ENCODE data around the gene TATDN2.
"Not testable (repeated sequence)": the region's sequence is repeated elsewhere in the genome, so short reads cannot be mapped to it uniquely, and the experiment has no call there.

The TATDN2 gene

DNA sequence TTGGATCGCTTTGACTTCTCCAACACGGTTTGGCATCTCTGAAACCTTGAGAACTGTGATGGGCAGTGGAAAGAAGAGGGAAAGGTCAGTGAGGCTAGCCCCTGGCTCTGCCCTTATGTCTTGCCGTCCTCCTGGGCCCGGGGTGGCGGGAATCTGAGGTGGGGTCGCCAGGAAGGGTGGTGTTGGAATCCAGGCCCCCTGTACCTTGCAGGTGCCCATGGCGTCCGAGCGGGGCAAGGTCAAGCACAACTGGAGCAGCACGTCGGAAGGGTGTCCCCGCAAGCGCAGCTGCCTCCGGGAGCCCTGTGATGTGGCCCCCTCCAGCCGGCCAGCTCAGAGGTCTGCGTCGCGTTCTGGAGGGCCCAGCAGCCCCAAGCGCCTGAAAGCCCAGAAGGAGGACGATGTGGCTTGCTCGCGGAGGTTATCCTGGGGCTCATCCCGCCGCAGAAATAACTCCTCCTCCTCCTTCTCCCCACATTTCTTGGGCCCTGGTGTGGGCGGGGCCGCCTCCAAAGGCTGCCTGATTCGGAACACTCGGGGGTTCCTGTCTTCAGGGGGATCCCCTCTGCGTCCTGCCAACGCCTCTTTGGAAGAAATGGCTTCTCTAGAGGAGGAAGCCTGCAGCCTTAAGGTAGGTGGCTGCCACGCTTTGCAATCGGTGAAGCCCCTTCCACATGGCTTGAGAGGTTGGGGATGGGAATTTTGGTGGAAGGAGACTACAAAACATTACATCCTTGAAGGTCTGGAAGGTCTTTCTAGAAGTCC lies 907 bp downstream of the TATDN2 start:
- no peak for TF ChIP-seq ZNF274 (IDR thresholded peaks at IDR 0.05; ENCODE audit: low read depth, low read length)
- peak overlapping the region; percentile 76 for H3K4me3 ChIP-seq (ENCODE audit: low read length)

GRCh38 chr3:10249833-10250232 lies 1.6 kb downstream of the TATDN2 start:
- H3K4me3 ChIP-seq (ENCODE audit: low read length), result peak overlapping the region; percentile 76
- no peak for TF ChIP-seq ZNF274 (IDR thresholded peaks at IDR 0.05; ENCODE audit: low read depth, low read length)

- TF ChIP-seq ZNF274 (IDR thresholded peaks at IDR 0.05; ENCODE audit: low read depth, low read length), result no peak
- no peak overlapping the region for H3K4me3 ChIP-seq (ENCODE audit: low read length)
Observed at GRCh38 chr3:10251006-10251405, 2.7 kb downstream of the TATDN2 start.

- no peak overlapping the region for H3K4me3 ChIP-seq (ENCODE audit: low read length)
- no peak for TF ChIP-seq ZNF274 (IDR thresholded peaks at IDR 0.05; ENCODE audit: low read depth, low read length)
Observed at GRCh38 chr3:10253731-10254130, 5.5 kb downstream of the TATDN2 start.

- H3K4me3 ChIP-seq (ENCODE audit: low read length), result no peak overlapping the region
- TF ChIP-seq ZNF274 (IDR thresholded peaks at IDR 0.05; ENCODE audit: low read depth, low read length), result no peak
Observed at GRCh38 chr3:10255835-10256234, 7.6 kb downstream of the TATDN2 start.

GRCh38 chr3:10259036-10259435 lies 10.8 kb downstream of the TATDN2 start:
- TF ChIP-seq ZNF274 (IDR thresholded peaks at IDR 0.05; ENCODE audit: low read depth, low read length), result no peak
- no peak overlapping the region for H3K4me3 ChIP-seq (ENCODE audit: low read length)

DNA sequence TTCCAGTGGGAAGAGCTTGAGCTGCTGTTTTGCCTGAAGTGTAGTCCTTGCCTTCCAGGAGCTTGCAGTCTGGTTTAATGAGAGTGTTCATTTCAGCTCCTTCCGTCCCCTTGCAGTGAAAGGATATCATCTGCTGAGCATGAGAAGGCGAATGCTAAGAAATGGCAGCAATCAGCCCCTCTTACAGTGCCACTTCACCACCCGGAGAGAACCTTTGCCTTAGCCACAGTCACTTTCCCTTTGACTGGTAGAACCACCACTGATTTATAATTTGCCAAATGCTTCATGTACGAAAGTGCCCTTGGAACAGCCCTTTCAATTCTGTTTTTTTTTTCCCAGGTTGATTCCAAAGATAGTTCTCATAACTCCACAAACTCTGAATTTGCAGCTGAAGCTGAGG lies 11.5 kb downstream of the TATDN2 start:
- H3K4me3 ChIP-seq (ENCODE audit: low read length), result no peak overlapping the region
- TF ChIP-seq ZNF274 (IDR thresholded peaks at IDR 0.05; ENCODE audit: low read depth, low read length), result no peak

DNA sequence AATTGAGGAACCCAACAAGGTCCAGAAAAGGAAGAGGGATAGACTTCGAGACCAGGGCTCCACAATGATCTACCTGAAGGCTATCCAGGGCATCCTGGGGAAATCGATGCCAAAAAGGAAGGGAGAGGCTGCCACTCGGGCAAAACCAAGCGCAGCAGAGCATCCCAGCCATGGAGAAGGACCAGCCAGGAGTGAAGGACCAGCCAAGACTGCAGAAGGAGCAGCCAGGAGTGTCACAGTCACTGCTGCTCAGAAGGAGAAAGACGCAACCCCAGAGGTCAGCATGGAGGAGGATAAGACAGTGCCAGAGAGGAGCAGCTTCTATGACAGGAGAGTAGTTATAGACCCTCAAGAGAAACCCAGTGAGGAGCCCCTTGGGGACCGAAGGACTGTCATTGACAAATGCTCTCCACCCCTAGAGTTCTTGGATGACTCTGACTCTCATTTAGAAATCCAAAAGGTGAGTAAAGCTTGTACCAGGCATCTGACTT lies 12.0 kb downstream of the TATDN2 start:
- H3K4me3 ChIP-seq (ENCODE audit: low read length), result no peak overlapping the region
- TF ChIP-seq ZNF274 (IDR thresholded peaks at IDR 0.05; ENCODE audit: low read depth, low read length), result no peak

DNA sequence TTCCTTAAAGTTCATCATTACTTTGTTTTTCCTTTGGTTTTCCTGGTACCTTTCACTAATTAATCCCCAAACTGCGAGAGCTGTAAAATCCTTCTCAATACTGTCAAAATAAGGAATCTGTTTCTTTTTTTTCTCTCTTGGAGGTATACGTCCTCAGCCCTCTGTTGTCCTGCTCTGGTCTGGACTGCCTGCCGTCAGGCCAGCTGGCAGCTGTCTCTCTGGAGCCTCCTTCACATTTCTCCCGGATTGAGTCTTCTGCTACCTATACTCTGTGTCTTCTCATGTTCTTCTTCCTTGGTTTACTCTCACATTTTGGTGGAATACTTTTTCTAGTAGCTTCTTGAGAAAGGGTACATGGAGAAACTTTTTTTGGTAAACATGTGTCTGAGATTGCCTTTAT lies 13.8 kb downstream of the TATDN2 start:
- no peak overlapping the region for H3K4me3 ChIP-seq (ENCODE audit: low read length)
- no peak for TF ChIP-seq ZNF274 (IDR thresholded peaks at IDR 0.05; ENCODE audit: low read depth, low read length)

DNA sequence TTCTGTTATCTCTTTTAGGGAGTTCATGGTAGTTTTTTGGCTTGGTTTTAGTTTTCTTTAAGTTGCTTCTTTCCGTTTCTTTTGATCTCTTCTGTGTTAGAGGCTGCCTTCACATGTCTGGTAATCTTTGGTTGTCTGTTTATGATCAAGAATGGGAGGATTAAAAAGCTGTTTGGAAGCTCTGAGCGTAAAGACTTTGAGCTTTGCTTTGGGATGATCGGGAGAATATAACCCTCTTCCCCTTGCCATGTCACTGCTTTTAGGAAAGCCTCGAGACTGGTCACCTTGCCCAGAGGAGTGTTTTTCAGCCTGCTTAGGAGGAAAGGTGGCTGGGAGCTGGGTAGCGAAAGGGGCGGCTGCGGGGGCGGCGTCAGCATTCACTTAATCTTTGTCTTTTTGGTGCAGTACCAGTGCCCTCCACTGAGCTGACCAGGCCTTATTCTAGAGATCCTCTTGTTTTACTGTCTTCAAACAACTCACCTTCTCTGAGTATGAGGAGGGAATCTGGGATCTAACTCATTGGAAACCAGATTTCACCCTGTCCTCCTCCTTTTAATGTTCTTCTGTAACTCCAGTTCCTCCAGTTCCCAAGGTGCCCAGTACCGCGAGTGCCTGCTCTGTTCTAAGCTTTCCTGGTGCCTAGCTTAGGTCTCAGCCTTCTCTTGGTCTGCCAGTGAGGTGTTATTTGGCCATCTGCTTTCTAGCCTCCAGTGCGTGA lies 15.5 kb downstream of the TATDN2 start:
- no peak overlapping the region for H3K4me3 ChIP-seq (ENCODE audit: low read length)
- TF ChIP-seq ZNF274 (IDR thresholded peaks at IDR 0.05; ENCODE audit: low read depth, low read length), result no peak

DNA sequence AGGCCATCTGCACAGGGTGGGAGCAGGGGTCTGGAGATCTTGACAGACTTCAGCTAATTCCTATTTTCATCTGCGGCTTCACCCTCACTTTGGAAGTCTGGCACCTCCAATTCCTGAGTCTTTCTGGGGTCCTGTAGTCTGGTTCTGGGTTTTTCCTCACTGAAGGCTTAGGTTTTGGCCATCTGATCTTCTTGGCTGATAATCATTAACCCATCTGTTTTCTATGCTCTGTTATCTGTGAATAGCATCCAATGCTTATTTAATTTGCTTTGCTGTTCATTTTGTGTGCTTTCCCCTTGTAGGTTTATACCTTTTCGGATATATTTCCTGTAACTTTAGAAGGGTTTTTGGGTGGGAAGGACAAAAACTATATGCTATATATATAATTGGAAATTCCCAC lies 17.6 kb downstream of the TATDN2 start:
- H3K4me3 ChIP-seq (ENCODE audit: low read length), result no peak overlapping the region
- TF ChIP-seq ZNF274 (IDR thresholded peaks at IDR 0.05; ENCODE audit: low read depth, low read length), result no peak

- H3K4me3 ChIP-seq (ENCODE audit: low read length), result not testable (repeated sequence)
Observed at GRCh38 chr3:10266936-10267335, 18.7 kb downstream of the TATDN2 start.

DNA sequence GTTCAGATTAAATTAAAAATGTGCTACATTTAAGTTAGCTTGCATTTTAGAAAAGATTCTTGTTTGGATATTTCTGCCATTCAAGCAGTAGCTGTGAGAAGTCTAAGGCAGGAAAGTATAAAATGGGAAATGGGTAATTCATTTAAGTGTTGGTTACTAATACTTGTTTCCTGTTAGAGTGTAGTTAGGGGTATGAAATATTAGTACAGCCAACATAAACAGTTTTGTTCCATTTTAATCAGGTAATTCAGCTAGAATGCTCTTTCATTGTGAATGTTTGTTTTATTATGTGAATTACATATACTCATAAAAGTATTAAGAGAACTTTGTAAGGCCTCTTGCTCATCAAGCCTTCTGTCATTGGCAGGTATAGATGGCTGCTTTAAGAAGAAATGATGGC lies 19.9 kb downstream of the TATDN2 start:
- no peak overlapping the region for H3K4me3 ChIP-seq (ENCODE audit: low read length)
- no peak for TF ChIP-seq ZNF274 (IDR thresholded peaks at IDR 0.05; ENCODE audit: low read depth, low read length)

DNA sequence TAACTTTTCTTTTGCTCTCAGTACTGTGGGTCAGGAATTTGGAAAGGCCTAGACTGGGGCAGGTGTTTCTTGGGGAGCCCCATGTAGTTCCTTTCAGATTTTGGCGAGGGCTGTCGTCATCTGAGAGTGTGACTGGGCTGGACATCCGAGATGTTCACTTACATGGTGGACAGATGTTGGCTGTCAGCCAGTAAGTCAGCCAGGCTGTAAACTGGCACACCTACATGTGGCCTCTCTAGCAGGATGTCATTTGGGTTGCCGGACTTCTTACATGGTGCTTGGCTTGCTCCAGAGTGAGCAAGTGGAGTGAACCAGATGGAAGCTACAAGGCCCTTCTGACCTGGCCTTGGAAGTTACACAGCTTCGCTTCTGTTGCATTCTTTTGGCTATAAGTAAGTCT lies 20.7 kb downstream of the TATDN2 start:
- no peak overlapping the region for H3K4me3 ChIP-seq (ENCODE audit: low read length)
- TF ChIP-seq ZNF274 (IDR thresholded peaks at IDR 0.05; ENCODE audit: low read depth, low read length), result no peak

- no peak overlapping the region for H3K4me3 ChIP-seq (ENCODE audit: low read length)
- no peak for TF ChIP-seq ZNF274 (IDR thresholded peaks at IDR 0.05; ENCODE audit: low read depth, low read length)
Observed at GRCh38 chr3:10269443-10269842, 21.2 kb downstream of the TATDN2 start.

GRCh38 chr3:10272476-10272875 lies 24.2 kb downstream of the TATDN2 start:
- not testable (repeated sequence) for H3K4me3 ChIP-seq (ENCODE audit: low read length)
